ENCODE data around the gene GOSR1.
"Not testable (repeated sequence)": the region's sequence is repeated elsewhere in the genome, so short reads cannot be mapped to it uniquely, and the experiment has no call there.

Gene GOSR1

DNA sequence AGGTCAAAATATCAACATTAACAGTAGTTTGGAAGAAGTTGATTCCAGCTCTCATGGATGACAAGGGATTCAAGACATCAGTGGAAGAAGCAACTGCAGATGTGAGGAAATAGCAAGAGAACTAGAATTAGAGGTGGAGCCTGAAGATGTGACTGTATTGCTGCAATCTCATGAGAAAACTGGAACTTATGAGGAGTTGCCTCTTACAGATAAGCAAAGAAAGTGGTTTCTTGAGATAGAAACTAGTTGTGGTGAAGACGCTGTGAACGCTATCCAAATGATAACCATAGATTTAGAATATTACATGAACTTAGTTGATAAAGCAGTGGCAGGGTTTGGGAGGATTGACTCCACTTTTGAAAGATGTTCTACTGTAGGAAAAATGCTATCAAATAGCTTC, 67.8 kb downstream of the GOSR1 start:
- H3K9me3 ChIP-seq (ENCODE audit: control insufficient read depth, insufficient read depth, low read length) = no peaks in the 10 kb centered on the region
- no peaks in the 10 kb centered on the region for H3K4me1 ChIP-seq (ENCODE audit: insufficient read depth, low read length)
- H3K9ac ChIP-seq (ENCODE audit: low read depth, low read length) = no peak overlapping the region
- no peaks in the 10 kb centered on the region for H3K36me3 ChIP-seq (ENCODE audit: insufficient read depth, low read length)

DNA sequence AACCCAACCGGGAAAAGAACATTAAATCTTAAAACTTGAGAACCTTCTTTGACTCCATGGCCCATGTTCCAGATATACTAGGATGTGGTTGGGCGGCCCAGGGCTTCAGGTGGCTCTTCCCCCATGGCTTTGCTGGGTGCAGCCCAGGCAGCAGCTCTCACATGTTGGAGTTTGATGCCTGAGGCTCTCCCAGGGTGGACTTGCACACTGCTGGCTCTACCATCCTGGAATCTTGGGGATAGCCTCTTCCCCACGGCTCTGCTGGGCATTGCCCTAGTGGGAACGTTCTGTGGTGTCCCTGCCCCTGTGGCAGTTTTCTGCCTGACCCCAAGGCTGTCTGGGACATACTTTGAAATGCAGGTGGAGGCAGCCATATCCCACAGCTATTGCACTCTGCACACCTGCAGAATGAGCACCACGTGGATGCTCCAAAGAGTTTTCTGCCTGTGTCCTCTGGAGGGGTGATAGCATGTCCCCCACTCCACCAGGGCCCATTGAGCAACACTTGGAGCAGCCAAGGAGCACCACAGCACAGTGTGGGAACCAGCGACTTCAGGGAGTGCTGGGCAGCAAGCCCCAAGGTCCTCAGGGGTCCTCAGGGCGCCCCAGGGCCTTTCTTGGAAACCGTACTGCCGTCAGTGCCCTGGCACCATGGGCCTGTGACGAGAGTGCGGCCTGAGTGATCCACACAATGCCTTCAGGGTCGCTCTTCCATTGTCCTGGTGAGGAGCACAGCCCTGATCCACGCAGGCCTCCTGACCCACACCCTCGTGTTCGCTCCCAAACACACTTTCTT, 70.8 kb downstream of the GOSR1 start:
- Histone ChIP-seq H3K9me3 (ENCODE audit: control insufficient read depth, insufficient read depth, low read length) (no peaks in the 10 kb centered on the region), H3K4me1 (ENCODE audit: insufficient read depth, low read length) (peaks cover 17% of the 10 kb centered on the region; the same call in 1 of the 2 replicates), H3K36me3 (ENCODE audit: insufficient read depth, low read length) (no peaks in the 10 kb centered on the region), H3K9ac (ENCODE audit: low read depth, low read length) (no peak overlapping the region)

DNA sequence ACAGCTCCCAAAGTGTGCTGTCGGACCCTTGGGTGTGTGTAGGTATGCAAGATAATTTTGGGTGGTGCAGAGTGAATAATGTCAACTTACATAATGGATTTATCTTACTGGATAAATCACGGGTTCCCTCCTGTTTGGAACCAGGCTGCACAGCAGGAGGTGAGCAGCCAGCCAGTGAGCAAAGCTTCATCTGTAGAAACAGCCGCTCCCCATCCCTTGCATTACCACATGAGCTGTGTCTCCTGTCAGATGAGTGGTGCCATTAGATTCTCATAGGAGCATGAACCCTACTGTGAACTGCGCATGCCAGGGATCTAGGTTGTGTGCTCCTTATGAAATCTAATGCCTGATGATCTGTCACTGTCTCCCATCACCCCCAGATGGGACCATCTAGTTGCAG, 72.0 kb downstream of the GOSR1 start:
- H3K4me1 ChIP-seq (ENCODE audit: insufficient read depth, low read length) = peaks cover 17% of the 10 kb centered on the region; the same call in 1 of the 2 replicates
- H3K9ac ChIP-seq (ENCODE audit: low read depth, low read length) = not testable (repeated sequence)

GRCh38 chr17:30549864-30550511, 72.8 kb downstream of the GOSR1 start:
- Histone ChIP-seq H3K9ac (ENCODE audit: low read depth, low read length) (no peak overlapping the region), H3K36me3 (ENCODE audit: insufficient read depth, low read length) (no peaks in the 10 kb centered on the region), H3K9me3 (ENCODE audit: control insufficient read depth, insufficient read depth, low read length) (no peaks in the 10 kb centered on the region), H3K4me1 (ENCODE audit: insufficient read depth, low read length) (peaks cover 17% of the 10 kb centered on the region; the same call in 1 of the 2 replicates)

More for the DNA sequence above, 72.0 kb downstream of the GOSR1 start:
- not testable (repeated sequence) for H3K36me3 ChIP-seq (ENCODE audit: insufficient read depth, low read length); H3K9me3 ChIP-seq (ENCODE audit: control insufficient read depth, insufficient read depth, low read length)

- no peaks in the 10 kb centered on the region for H3K36me3 ChIP-seq (ENCODE audit: insufficient read depth, low read length)
- peaks cover 17% of the 10 kb centered on the region; the same call in 1 of the 2 replicates for H3K4me1 ChIP-seq (ENCODE audit: insufficient read depth, low read length)
- no peaks in the 10 kb centered on the region for H3K9me3 ChIP-seq (ENCODE audit: control insufficient read depth, insufficient read depth, low read length)
- H3K9ac ChIP-seq (ENCODE audit: low read depth, low read length) = no peak overlapping the region
Observed at GRCh38 chr17:30550512-30551273, 73.5 kb downstream of the GOSR1 start.

DNA sequence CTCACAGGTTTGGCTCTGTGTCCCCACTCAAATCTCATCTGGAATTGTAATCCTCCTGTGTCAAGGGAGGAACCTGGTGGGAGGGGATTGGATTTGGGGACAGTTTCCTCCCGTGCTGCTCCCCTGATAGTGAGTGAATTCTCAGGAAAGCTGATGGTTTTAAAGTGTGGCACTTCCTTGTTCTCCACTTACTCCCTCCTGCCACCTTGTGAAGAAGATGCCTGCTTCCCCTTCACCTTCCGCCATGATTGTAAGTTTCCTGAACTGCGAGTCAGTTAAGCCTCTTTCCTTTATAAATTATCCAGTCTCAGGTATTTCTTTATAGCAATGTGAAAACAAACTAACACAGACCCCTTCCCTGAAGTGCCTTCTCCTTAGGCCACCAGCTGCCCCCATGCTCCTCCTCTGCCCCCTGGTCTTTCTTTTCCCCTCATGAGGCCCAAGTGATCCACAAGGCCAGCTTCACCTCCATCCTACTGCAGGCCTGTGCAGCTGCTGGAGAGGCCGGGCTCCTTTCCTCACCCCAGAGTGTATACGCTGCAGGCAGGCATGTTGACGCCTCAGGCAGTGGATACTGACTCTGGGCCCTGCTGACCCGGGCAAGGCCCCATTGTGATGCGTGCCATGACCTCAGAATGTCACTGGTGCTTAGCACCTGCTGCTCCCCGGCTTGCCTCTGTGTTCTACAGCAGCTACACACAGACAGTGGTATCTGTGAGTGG, 74.2 kb downstream of the GOSR1 start:
- H3K9me3 ChIP-seq (ENCODE audit: control insufficient read depth, insufficient read depth, low read length); H3K36me3 ChIP-seq (ENCODE audit: insufficient read depth, low read length); H3K9ac ChIP-seq (ENCODE audit: low read depth, low read length): not testable (repeated sequence)
- H3K4me1 ChIP-seq (ENCODE audit: insufficient read depth, low read length) = peaks cover 17% of the 10 kb centered on the region; the same call in 1 of the 2 replicates

DNA sequence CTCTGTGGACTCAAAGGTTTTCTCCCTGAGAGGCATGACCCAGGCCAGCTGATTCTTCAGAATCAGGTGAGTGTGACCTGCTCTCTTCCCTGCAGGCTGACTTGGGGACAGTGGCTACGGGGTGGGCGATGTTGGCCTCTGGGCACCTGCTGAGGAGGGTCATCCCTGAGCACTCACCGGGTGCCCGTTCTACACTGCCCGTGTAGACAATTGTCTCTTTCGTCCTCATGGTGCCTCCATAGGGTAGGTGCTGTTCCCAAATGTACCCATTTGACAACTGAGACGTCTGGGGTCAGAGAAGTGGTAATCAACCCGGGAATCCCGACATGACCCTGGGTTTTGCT, 74.8 kb downstream of the GOSR1 start:
- H3K9ac ChIP-seq (ENCODE audit: low read depth, low read length) = no peak overlapping the region
- H3K4me1 ChIP-seq (ENCODE audit: insufficient read depth, low read length) = peaks cover 17% of the 10 kb centered on the region; the same call in 1 of the 2 replicates
- H3K36me3 ChIP-seq (ENCODE audit: insufficient read depth, low read length) = no peaks in the 10 kb centered on the region
- no peaks in the 10 kb centered on the region for H3K9me3 ChIP-seq (ENCODE audit: control insufficient read depth, insufficient read depth, low read length)

- no peaks in the 10 kb centered on the region for H3K9me3 ChIP-seq (ENCODE audit: control insufficient read depth, insufficient read depth, low read length)
- no peak overlapping the region for H3K9ac ChIP-seq (ENCODE audit: low read depth, low read length)
- H3K36me3 ChIP-seq (ENCODE audit: insufficient read depth, low read length) = no peaks in the 10 kb centered on the region
- H3K4me1 ChIP-seq (ENCODE audit: insufficient read depth, low read length) = peaks cover 17% of the 10 kb centered on the region; the same call in 1 of the 2 replicates
Observed at GRCh38 chr17:30552994-30553566, 75.9 kb downstream of the GOSR1 start.

- H3K9me3 ChIP-seq (ENCODE audit: control insufficient read depth, insufficient read depth, low read length); H3K9ac ChIP-seq (ENCODE audit: low read depth, low read length); H3K36me3 ChIP-seq (ENCODE audit: insufficient read depth, low read length): not testable (repeated sequence)
- H3K4me1 ChIP-seq (ENCODE audit: insufficient read depth, low read length) = peaks cover 17% of the 10 kb centered on the region; the same call in 1 of the 2 replicates
Observed at GRCh38 chr17:30553823-30554440, 76.7 kb downstream of the GOSR1 start.

- H3K9ac ChIP-seq (ENCODE audit: low read depth, low read length) = no peak overlapping the region
- no peaks in the 10 kb centered on the region for H3K9me3 ChIP-seq (ENCODE audit: control insufficient read depth, insufficient read depth, low read length)
- H3K4me1 ChIP-seq (ENCODE audit: insufficient read depth, low read length) = peaks cover 16% of the 10 kb centered on the region; the same call in 1 of the 2 replicates
- H3K36me3 ChIP-seq (ENCODE audit: insufficient read depth, low read length) = no peaks in the 10 kb centered on the region
Observed at GRCh38 chr17:30554839-30555751, 77.9 kb downstream of the GOSR1 start.

GRCh38 chr17:30555942-30556341, 78.7 kb downstream of the GOSR1 start:
- no peak overlapping the region for H3K9ac ChIP-seq (ENCODE audit: low read depth, low read length)
- H3K36me3 ChIP-seq (ENCODE audit: insufficient read depth, low read length) = no peaks in the 10 kb centered on the region
- peaks cover 8% of the 10 kb centered on the region; the same call in 1 of the 2 replicates for H3K4me1 ChIP-seq (ENCODE audit: insufficient read depth, low read length)
- H3K9me3 ChIP-seq (ENCODE audit: control insufficient read depth, insufficient read depth, low read length) = no peaks in the 10 kb centered on the region

DNA sequence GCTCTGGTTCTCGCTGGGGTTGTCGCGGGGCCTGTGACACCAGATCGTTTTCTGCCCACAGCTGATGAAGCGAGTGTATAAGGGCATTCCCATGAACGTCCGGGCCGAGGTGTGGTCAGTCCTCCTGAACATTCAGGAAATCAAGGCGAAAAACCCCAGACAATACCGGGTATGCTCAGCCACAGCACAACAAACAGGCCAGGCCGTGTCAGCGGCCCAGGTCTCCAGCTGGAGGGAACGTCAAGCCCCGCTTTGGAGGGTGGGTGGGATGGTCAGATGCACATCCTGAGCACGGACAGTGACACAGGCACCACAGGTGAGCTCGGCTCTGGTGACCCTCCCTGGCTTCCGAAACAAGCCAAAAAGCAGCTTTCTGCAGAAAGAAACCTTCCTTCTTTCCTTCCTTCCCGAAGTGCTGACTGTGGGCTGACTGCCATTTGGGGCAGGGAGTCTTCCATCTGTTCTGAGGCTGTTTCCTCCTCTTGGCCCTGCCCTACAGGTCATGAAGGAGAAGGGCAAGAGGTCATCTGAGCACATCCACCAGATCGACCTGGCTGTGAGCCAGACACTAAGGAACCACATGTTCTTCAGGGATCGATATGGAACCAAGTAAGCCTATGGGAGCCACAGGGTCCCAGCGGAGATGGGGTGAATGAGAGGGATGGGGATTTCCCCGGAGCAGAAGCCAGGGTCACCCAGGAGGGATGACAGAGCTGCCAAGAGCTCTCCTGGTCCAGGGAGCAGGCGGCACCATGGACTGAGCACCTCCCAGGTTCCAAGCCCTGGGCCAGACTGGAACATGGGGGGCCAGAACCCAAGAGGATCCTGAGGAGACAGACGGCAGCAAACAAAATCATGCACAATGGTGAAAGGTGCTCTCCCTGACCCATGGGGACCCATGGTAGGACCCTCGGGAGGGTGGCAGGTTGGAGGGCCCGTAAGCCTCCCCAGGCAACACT, 79.4 kb downstream of the GOSR1 start:
- Histone ChIP-seq H3K9me3 (ENCODE audit: control insufficient read depth, insufficient read depth, low read length) (no peaks in the 10 kb centered on the region), H3K9ac (ENCODE audit: low read depth, low read length) (no peak overlapping the region), H3K4me1 (ENCODE audit: insufficient read depth, low read length) (peaks cover 3% of the 10 kb centered on the region; the same call in 1 of the 2 replicates), H3K36me3 (ENCODE audit: insufficient read depth, low read length) (no peaks in the 10 kb centered on the region)

All from ES-I3 (cell line).